GM12864 (cell line): ENCODE measurements around the gene VNN1.
"Not testable (repeated sequence)": the region's sequence is repeated elsewhere in the genome, so short reads cannot be mapped to it uniquely, and the experiment has no call there.

ENCODE experiments used
- DNase-seq: peaks from one replicate; pipeline ENCODE4 v3.0.0-alpha.2; 2011; ENCODE audit warnings: low read depth
- H3K4me3 ChIP-seq: 2 replicates; pipeline ENCODE4 v1.5.1; 2011; ENCODE audit warnings: mild to moderate bottlenecking, low read depth, low read length, control low read depth
- TF ChIP-seq, protein P1 (sequence below): IDR thresholded peaks from 2 replicates; pipeline ENCODE4 v1.5.1; 2011; ENCODE audit warnings: low read depth, mild to moderate bottlenecking, moderate library complexity, low read length, control low read depth, inconsistent platforms; ENCODE audit errors: missing control alignments

Gene VNN1

DNA sequence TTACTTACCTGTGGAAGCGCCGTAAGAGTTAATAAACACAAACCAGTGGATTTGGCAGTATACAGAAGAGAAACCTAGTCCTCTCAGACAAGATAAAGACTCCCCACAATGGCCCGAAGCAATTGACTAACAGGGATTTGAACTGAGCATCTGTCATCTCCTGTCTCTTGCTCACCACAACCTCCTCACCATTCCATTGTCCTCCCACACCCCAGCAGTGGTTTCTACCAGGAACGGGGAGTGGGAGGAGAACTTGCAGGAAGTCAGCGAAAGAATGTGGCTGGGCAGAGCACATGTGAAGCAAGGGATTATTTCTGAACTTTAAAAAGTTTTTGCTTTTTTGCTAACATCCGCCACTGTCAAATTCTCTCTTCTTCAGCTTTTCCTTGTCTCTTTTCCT lies 30.3 kb downstream of the VNN1 start:
- no peak for DNase-seq
- no peak overlapping the region for H3K4me3 ChIP-seq

DNA sequence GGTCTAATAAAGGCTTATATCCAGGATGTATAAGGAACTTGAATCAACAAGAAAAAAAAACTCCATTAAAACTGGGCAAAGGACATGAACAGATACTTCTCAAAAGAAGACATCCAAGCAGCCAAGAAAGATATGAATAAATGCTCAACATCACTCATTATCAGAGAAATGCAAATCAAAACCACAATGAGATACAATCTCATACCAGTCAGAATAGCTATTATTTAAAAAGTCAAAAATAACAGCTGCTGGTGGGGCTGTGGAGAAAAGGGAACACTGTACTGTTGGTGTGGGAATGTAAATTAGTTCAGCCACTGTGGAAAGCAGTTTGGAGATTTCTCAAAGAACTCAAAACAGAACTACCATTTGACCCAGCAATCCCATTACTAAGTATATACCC lies 34.8 kb downstream of the VNN1 start:
- not testable (repeated sequence) for H3K4me3 ChIP-seq, DNase-seq

More for the DNA sequence above, 30.3 kb downstream of the VNN1 start:
- TF ChIP-seq, protein P1, sequence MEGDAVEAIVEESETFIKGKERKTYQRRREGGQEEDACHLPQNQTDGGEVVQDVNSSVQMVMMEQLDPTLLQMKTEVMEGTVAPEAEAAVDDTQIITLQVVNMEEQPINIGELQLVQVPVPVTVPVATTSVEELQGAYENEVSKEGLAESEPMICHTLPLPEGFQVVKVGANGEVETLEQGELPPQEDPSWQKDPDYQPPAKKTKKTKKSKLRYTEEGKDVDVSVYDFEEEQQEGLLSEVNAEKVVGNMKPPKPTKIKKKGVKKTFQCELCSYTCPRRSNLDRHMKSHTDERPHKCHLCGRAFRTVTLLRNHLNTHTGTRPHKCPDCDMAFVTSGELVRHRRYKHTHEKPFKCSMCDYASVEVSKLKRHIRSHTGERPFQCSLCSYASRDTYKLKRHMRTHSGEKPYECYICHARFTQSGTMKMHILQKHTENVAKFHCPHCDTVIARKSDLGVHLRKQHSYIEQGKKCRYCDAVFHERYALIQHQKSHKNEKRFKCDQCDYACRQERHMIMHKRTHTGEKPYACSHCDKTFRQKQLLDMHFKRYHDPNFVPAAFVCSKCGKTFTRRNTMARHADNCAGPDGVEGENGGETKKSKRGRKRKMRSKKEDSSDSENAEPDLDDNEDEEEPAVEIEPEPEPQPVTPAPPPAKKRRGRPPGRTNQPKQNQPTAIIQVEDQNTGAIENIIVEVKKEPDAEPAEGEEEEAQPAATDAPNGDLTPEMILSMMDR = no peak

DNA sequence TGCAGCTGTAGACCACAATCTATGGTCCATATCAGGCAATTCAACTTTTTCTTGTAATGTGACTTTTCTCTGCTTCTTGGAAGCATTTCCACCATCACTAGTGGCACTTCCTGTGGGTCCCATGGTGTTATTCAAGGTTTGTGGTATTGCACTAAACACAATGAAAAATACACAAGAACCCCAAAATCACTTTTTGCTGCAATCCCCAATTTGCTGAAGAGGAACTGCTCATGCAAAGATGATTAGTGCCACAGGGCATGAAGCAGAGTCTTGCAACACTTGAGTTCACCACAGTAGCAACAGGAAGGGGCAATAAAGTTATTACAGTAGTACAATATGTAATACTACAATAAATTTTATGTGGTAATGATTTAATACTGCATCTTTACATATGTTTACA lies 38.1 kb downstream of the VNN1 start:
- DNase-seq = no peak
- TF ChIP-seq, protein P1 = no peak
- H3K4me3 ChIP-seq = no peak overlapping the region

DNA sequence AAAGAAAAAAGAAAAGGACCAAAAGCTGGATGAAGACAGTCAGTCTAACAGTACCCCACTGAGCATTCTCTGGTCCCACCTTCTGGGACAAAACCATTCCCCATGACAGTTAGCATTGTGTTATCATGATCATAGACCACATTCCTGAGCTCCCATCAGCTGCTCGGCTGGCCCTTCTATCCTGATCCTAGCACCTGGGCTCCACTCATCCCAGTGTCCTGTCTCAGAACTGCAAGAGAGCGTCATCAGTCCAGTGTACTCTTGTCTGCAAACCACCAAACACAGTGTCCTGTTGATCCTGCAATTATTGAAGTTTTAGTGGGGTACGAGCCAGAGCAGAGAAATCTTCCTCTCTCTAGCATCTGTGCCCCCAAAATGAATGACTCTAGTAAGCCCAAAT lies 38.9 kb downstream of the VNN1 start:
- H3K4me3 ChIP-seq = no peak overlapping the region
- DNase-seq = no peak
- TF ChIP-seq, protein P1 = no peak

DNA sequence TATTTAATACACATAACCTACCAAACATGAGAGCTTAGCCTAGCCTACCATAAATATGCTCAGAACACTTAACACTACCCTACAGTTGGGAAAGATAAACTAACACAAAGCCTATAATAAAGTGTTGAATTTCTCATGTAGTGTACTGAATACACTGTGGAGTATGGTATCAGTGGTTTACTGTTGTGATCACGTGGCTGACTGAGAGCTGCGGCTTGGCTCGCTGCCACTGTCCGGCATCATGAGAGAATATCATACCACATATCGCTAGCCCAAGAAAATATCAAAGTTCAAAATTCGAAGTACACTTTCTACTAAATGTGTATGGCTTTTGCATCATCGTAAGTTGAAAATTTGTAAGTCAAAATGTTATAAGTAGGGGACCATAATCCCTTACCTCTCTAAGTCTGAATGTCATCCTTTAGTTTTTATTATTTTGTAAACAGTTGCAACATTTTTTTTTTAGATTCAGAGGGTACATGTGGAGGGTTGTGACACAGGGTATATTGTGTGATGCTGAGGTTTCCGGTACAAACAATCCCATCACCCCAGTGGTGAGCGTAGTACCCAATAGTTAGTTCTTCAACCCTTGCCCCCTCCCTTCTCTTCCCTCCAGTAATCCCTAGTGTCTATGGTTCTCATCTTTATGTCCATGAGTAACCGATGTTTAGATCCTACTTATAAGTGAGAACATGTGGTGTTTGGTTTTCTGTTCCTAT lies 40.3 kb downstream of the VNN1 start:
- no peak for DNase-seq
- no peak overlapping the region for H3K4me3 ChIP-seq
- TF ChIP-seq, protein P1 = no peak

DNA sequence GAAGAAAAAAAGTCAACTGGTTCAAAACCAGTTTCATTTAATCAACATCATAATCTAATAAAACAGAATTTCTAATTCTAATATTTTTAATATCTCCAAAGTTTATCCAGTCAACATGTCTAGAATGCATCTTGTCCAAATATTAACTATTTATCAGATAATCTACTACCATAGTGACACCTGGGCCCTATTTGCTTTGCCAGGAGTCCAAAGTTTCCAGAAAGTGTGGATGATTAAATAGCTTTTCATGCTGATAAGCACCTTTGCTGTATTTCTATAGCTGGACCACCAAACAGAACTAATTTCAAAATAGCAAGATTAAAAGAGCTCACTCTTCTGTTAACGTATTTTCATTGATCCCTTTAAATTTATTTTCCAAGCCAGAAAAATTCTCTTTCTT lies 42.6 kb downstream of the VNN1 start:
- TF ChIP-seq, protein P1 = no peak
- no peak for DNase-seq
- H3K4me3 ChIP-seq = no peak overlapping the region

DNA sequence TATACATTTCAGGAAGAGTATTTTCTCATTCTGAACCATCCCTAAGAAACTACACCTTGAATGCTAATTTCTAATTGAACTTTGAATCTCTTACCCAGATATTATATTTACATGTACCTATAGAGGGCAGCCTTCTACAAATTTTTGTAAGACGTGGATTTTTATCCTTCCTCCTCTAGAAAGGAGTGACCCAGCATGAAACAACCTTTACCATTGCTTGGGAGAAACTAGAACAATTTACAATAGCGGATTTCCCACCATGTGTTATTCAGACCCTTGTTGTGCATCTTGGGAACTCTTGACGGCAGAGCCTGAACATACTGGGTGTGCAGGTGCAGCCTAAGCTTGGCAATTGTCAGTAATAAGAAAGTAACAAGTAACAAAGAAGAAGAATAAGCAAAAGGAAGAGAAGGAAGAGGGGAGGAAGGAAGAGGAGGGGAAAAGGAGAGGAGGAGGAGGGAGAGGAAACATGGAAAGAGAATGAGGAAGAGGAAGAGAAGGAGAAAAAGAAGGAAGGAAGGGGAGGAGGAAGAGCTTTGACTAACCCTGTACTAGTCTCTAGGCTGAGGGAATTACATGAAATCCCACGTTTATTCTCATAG lies 44.1 kb downstream of the VNN1 start:
- H3K4me3 ChIP-seq = no peak overlapping the region
- TF ChIP-seq, protein P1 = peak; percentile 21
- no peak for DNase-seq
